ENCODE results near the gene AP1M2. TPM values are rescaled to one million over a fixed set of nuclear protein-coding genes. Genes with fewer than 3 reads are reported as not detected.
A peak's percentile ranks its signal among the peaks of the same experiment; 100 is the strongest.

Gene AP1M2
- total and polyA plus RNA-seq, 2 donors (not counting 3 experiments of a cell fraction or from before 2014, with no cell fraction given) = 0.19 TPM; not detected in 1

- intact Hi-C loops (cut with micrococcal nuclease) = loop anchor here (5.0 kb wide), 1 partner anchor 45 kb away; the partner anchor contains the start of gene SLC44A2
- DNase-seq (ENCODE audit: low read depth, low spot score) = no peak
- Histone ChIP-seq H3K9ac (replicated peaks; ENCODE audit: extremely low read depth, insufficient read depth, low read length) (no peak overlapping the region), H3K4me3 (replicated peaks in 1 of 3; ENCODE audit: insufficient read depth in 1 of 3, low read depth in 1 of 3, low read length in 3 of 3) (no peak overlapping the region), H2AFZ (ENCODE audit: low read depth, low read length) (no peak overlapping the region), H3K27ac (ENCODE audit: insufficient read depth, low read depth, low read length) (no peak overlapping the region), H3K27me3 (ENCODE audit: control insufficient read depth in 2 of 2, insufficient read depth in 2 of 2, low read length in 2 of 2) (peaks cover 2 to 5% of the 10 kb centered on the region in 2 experiments), H3K4me2 (ENCODE audit: insufficient read depth, low read length) (no peak overlapping the region), H3K9me3 (replicated peaks; ENCODE audit: control insufficient read depth, insufficient read depth, low read length) (no peaks in the 10 kb centered on the region), H4K20me1 (replicated peaks; ENCODE audit: control insufficient read depth, extremely low read depth, insufficient read depth, low read length) (no peaks in the 10 kb centered on the region), H3K36me3 (ENCODE audit: control insufficient read depth in 2 of 2, extremely low read depth in 1 of 2, insufficient read depth in 2 of 2, low read length in 2 of 2) (no peaks in the 10 kb centered on the region), H3K9me1 (replicated peaks; ENCODE audit: control insufficient read depth, extremely low read depth, insufficient read depth, low read length) (no peaks in the 10 kb centered on the region), H3K4me1 (ENCODE audit: control insufficient read depth, extremely low read depth, insufficient read depth, low read length) (no peaks in the 10 kb centered on the region), H3K79me2 (ENCODE audit: control insufficient read depth, insufficient read depth, low read length) (no peaks in the 10 kb centered on the region)
- no TSS peak for BruUV-seq (replicated peaks)
- TF ChIP-seq GATA2 (IDR thresholded peaks at IDR 0.05; ENCODE audit: insufficient read depth, insufficient read length, low read depth, low read length) = no peak
- no peak for TF ChIP-seq POLR2A (IDR thresholded peaks at IDR 0.05; ENCODE audit: low read depth, low read length)
- TF ChIP-seq EZH2 (IDR thresholded peaks at IDR 0.05; ENCODE audit: borderline replicate concordance, low read depth, low read length, severe bottlenecking) = no peak
- no peak for TF ChIP-seq JUN (IDR thresholded peaks at IDR 0.05; ENCODE audit: borderline replicate concordance, insufficient read depth, insufficient read length, low read depth)
- no peak for TF ChIP-seq FOS (IDR thresholded peaks at IDR 0.05; ENCODE audit: borderline replicate concordance, insufficient read depth, low read length)
- TF ChIP-seq MAX (IDR thresholded peaks at IDR 0.05; ENCODE audit: insufficient read depth, insufficient read length) = no peak
- no peak for TF ChIP-seq MYC (IDR thresholded peaks at IDR 0.05; ENCODE audit: low read depth, low read length)
- TF ChIP-seq CTCF (IDR thresholded peaks at IDR 0.05; ENCODE audit: extremely low read depth in 1 of 2, insufficient read depth in 1 of 2, low read depth in 1 of 2, low read length in 2 of 2) = no peak
- TF ChIP-seq POLR2AphosphoS5 (IDR thresholded peaks at IDR 0.05; ENCODE audit: insufficient read depth, low read depth, low read length) = no peak
- CTCF ChIA-PET = interaction anchor here (1.1 to 9.1 kb wide), 26 partner anchors 9 to 282 kb away, joined by 3 to 654 read pairs (median 10); partner anchors contain the start of genes QTRT1 and SLC44A2
- dilution Hi-C loops (cut with MboI; ENCODE audit: extremely low pct_ligation_motif_present, low sequenced_read_pairs) = no loop called here
- peak; percentile 31 for FAIRE-seq
- POLR2A ChIA-PET = interaction anchor here (0.5 kb wide), 1 partner anchor 439 kb away, joined by 6 read pairs; no protein-coding TSS in a partner anchor
These were observed 5.0 kb downstream of the AP1M2 start for GRCh38 chr19:10582091-10582490.

Data from endothelial cell of umbilical vein (primary cell).